Measurements from ENCODE around the gene TAL1. TPM values are rescaled to one million over a fixed set of nuclear protein-coding genes. Genes with fewer than 3 reads are reported as not detected.
"Not testable (repeated sequence)": the region's sequence is repeated elsewhere in the genome, so short reads cannot be mapped to it uniquely, and the experiment has no call there.

Gene TAL1
- polyA plus RNA-seq, 1 donor = 2.2 TPM

- no CpG with 5 or more reads among the region's 4 CpGs for whole genome bisulfite sequencing (ENCODE audit: insufficient coverage, low lambda C conversion rate)
- H3K4me3 ChIP-seq (ENCODE audit: low read length) = no peak overlapping the region
- peaks cover 4% of the 10 kb centered on the region for H3K27me3 ChIP-seq (ENCODE audit: control insufficient read depth, insufficient read depth, low read length)
- H3K27ac ChIP-seq (ENCODE audit: low read length) = no peak overlapping the region
- no peak for DNase-seq
- H3K9me3 ChIP-seq (ENCODE audit: control insufficient read depth, low read depth, low read length) = no peaks in the 10 kb centered on the region
- no peaks in the 10 kb centered on the region for H3K36me3 ChIP-seq (ENCODE audit: control insufficient read depth, insufficient read depth, low read length)
- H3K4me1 ChIP-seq (ENCODE audit: control insufficient read depth, insufficient read depth, low read length) = peaks cover under 1% of the 10 kb centered on the region
Measured at GRCh38 chr1:47198214-47198613, 33.8 kb downstream of the TAL1 start.

- H3K4me3 ChIP-seq (ENCODE audit: low read length) = no peak overlapping the region
- no peak for DNase-seq
- no peaks in the 10 kb centered on the region for H3K9me3 ChIP-seq (ENCODE audit: control insufficient read depth, low read depth, low read length)
- peaks cover 4% of the 10 kb centered on the region for H3K27me3 ChIP-seq (ENCODE audit: control insufficient read depth, insufficient read depth, low read length)
- peaks cover 15% of the 10 kb centered on the region for H3K4me1 ChIP-seq (ENCODE audit: control insufficient read depth, insufficient read depth, low read length)
- no peak overlapping the region for H3K27ac ChIP-seq (ENCODE audit: low read length)
- H3K36me3 ChIP-seq (ENCODE audit: control insufficient read depth, insufficient read depth, low read length) = no peaks in the 10 kb centered on the region
- no CpG with 5 or more reads among the region's 3 CpGs for WGBS (ENCODE audit: insufficient coverage, low lambda C conversion rate)
Measured at GRCh38 chr1:47196622-47197021, 35.4 kb downstream of the TAL1 start.

- not testable (repeated sequence) for H3K4me3 ChIP-seq (ENCODE audit: low read length)
Measured at GRCh38 chr1:47195981-47196380, 36.0 kb downstream of the TAL1 start.

GRCh38 chr1:47194311-47194710 lies 37.7 kb downstream of the TAL1 start:
- H3K9me3 ChIP-seq (ENCODE audit: control insufficient read depth, low read depth, low read length) = no peaks in the 10 kb centered on the region
- no peak overlapping the region for H3K4me3 ChIP-seq (ENCODE audit: low read length)
- H3K27me3 ChIP-seq (ENCODE audit: control insufficient read depth, insufficient read depth, low read length) = peaks cover 4% of the 10 kb centered on the region
- no peaks in the 10 kb centered on the region for H3K36me3 ChIP-seq (ENCODE audit: control insufficient read depth, insufficient read depth, low read length)
- H3K4me1 ChIP-seq (ENCODE audit: control insufficient read depth, insufficient read depth, low read length) = peaks cover 38% of the 10 kb centered on the region
- H3K27ac ChIP-seq (ENCODE audit: low read length) = no peak overlapping the region
- DNase-seq = no peak

More at GRCh38 chr1:47195981-47196380, 36.0 kb downstream of the TAL1 start:
- WGBS (ENCODE audit: insufficient coverage, low lambda C conversion rate) = 100% methylated on average over 1 of the region's 9 CpGs
- H3K9me3 ChIP-seq (ENCODE audit: control insufficient read depth, low read depth, low read length); H3K27me3 ChIP-seq (ENCODE audit: control insufficient read depth, insufficient read depth, low read length); H3K36me3 ChIP-seq (ENCODE audit: control insufficient read depth, insufficient read depth, low read length); DNase-seq; H3K27ac ChIP-seq (ENCODE audit: low read length): not testable (repeated sequence)
- peaks cover 22% of the 10 kb centered on the region for H3K4me1 ChIP-seq (ENCODE audit: control insufficient read depth, insufficient read depth, low read length)

- no CpG with 5 or more reads among the region's 10 CpGs for WGBS (ENCODE audit: insufficient coverage, low lambda C conversion rate)
- not testable (repeated sequence) for DNase-seq
Measured at GRCh38 chr1:47193496-47193895, 38.5 kb downstream of the TAL1 start.

GRCh38 chr1:47192458-47193384 lies 39.3 kb downstream of the TAL1 start:
- H3K9me3 ChIP-seq (ENCODE audit: control insufficient read depth, low read depth, low read length) = no peaks in the 10 kb centered on the region
- H3K27ac ChIP-seq (ENCODE audit: low read length) = peak overlapping the region; percentile 68
- DNase-seq = peak; percentile 84 to 91
- peaks cover 53% of the 10 kb centered on the region for H3K4me1 ChIP-seq (ENCODE audit: control insufficient read depth, insufficient read depth, low read length)
- H3K36me3 ChIP-seq (ENCODE audit: control insufficient read depth, insufficient read depth, low read length) = no peaks in the 10 kb centered on the region
- no peaks in the 10 kb centered on the region for H3K27me3 ChIP-seq (ENCODE audit: control insufficient read depth, insufficient read depth, low read length)
- H3K4me3 ChIP-seq (ENCODE audit: low read length) = no peak overlapping the region
- no CpG with 5 or more reads among the region's 10 CpGs for WGBS (ENCODE audit: insufficient coverage, low lambda C conversion rate)

More at GRCh38 chr1:47193496-47193895, 38.5 kb downstream of the TAL1 start:
- peaks cover 45% of the 10 kb centered on the region for H3K4me1 ChIP-seq (ENCODE audit: control insufficient read depth, insufficient read depth, low read length)
- H3K4me3 ChIP-seq (ENCODE audit: low read length); H3K27me3 ChIP-seq (ENCODE audit: control insufficient read depth, insufficient read depth, low read length); H3K9me3 ChIP-seq (ENCODE audit: control insufficient read depth, low read depth, low read length); H3K36me3 ChIP-seq (ENCODE audit: control insufficient read depth, insufficient read depth, low read length); H3K27ac ChIP-seq (ENCODE audit: low read length): not testable (repeated sequence)

GRCh38 chr1:47191940-47192457 lies 40.0 kb downstream of the TAL1 start:
- no peaks in the 10 kb centered on the region for H3K36me3 ChIP-seq (ENCODE audit: control insufficient read depth, insufficient read depth, low read length)
- no peak overlapping the region for H3K4me3 ChIP-seq (ENCODE audit: low read length)
- no peaks in the 10 kb centered on the region for H3K9me3 ChIP-seq (ENCODE audit: control insufficient read depth, low read depth, low read length)
- no peak for DNase-seq
- no peaks in the 10 kb centered on the region for H3K27me3 ChIP-seq (ENCODE audit: control insufficient read depth, insufficient read depth, low read length)
- H3K27ac ChIP-seq (ENCODE audit: low read length) = peak overlapping the region; percentile 68
- no CpG with 5 or more reads among the region's 4 CpGs for WGBS (ENCODE audit: insufficient coverage, low lambda C conversion rate)
- H3K4me1 ChIP-seq (ENCODE audit: control insufficient read depth, insufficient read depth, low read length) = peaks cover 60% of the 10 kb centered on the region

GRCh38 chr1:47190857-47191256 lies 41.2 kb downstream of the TAL1 start:
- Histone ChIP-seq H3K27me3 (ENCODE audit: control insufficient read depth, insufficient read depth, low read length) (no peaks in the 10 kb centered on the region), H3K27ac (ENCODE audit: low read length) (peak overlapping the region; percentile 68), H3K4me1 (ENCODE audit: control insufficient read depth, insufficient read depth, low read length) (peaks cover 69% of the 10 kb centered on the region), H3K9me3 (ENCODE audit: control insufficient read depth, low read depth, low read length) (peaks cover 1% of the 10 kb centered on the region), H3K4me3 (ENCODE audit: low read length) (no peak overlapping the region), H3K36me3 (ENCODE audit: control insufficient read depth, insufficient read depth, low read length) (no peaks in the 10 kb centered on the region)
- DNase-seq = peak; percentile 62 to 73
- WGBS (ENCODE audit: insufficient coverage, low lambda C conversion rate) = no CpG with 5 or more reads among the region's 6 CpGs

- WGBS (ENCODE audit: insufficient coverage, low lambda C conversion rate) = no CpG with 5 or more reads among the region's 5 CpGs
- H3K36me3 ChIP-seq (ENCODE audit: control insufficient read depth, insufficient read depth, low read length) = no peaks in the 10 kb centered on the region
- H3K4me1 ChIP-seq (ENCODE audit: control insufficient read depth, insufficient read depth, low read length) = peaks cover 73% of the 10 kb centered on the region
- peak overlapping the region; percentile 68 for H3K27ac ChIP-seq (ENCODE audit: low read length)
- H3K27me3 ChIP-seq (ENCODE audit: control insufficient read depth, insufficient read depth, low read length) = no peaks in the 10 kb centered on the region
- H3K9me3 ChIP-seq (ENCODE audit: control insufficient read depth, low read depth, low read length) = peaks cover 4% of the 10 kb centered on the region
- H3K4me3 ChIP-seq (ENCODE audit: low read length) = no peak overlapping the region
- no peak for DNase-seq
Measured at GRCh38 chr1:47190509-47190855, 41.5 kb downstream of the TAL1 start.

- peaks cover 4% of the 10 kb centered on the region for H3K9me3 ChIP-seq (ENCODE audit: control insufficient read depth, low read depth, low read length)
- WGBS (ENCODE audit: insufficient coverage, low lambda C conversion rate) = no CpG with 5 or more reads among the region's 16 CpGs
- no peaks in the 10 kb centered on the region for H3K27me3 ChIP-seq (ENCODE audit: control insufficient read depth, insufficient read depth, low read length)
- no peaks in the 10 kb centered on the region for H3K36me3 ChIP-seq (ENCODE audit: control insufficient read depth, insufficient read depth, low read length)
- H3K4me1 ChIP-seq (ENCODE audit: control insufficient read depth, insufficient read depth, low read length) = peaks cover 76% of the 10 kb centered on the region
- H3K4me3 ChIP-seq (ENCODE audit: low read length) = peak within 1 kb of the TSS; percentile 1
- DNase-seq = peak in 1 of 2 donors; percentile 75
- H3K27ac ChIP-seq (ENCODE audit: low read length) = peak within 1 kb of the TSS; percentile 68
Measured at GRCh38 chr1:47189844-47190508, 42.0 kb downstream of the TAL1 start, which contains the start of gene PDZK1IP1. TSS of gene PDZK1IP1 (minus strand) at chr1:47190036. CDS start at chr1:47189932, 104 bp downstream.
